SHP77 treated with DMSO at 0.1 percent for 48 hours (cell line): ENCODE data around the gene CLASRP.

Source experiments
- DNase-seq: peaks from one replicate; lab custom pipeline; 2025; lab: John Stamatoyannopoulos, UW

Gene CLASRP

GRCh38 chr19:45059258-45059965, 20.6 kb downstream of the CLASRP start:
- DNase-seq = peak; percentile 46

- no peak for DNase-seq
Measured at GRCh38 chr19:45061965-45062364, 23.1 kb downstream of the CLASRP start.

GRCh38 chr19:45063851-45064801, 25.3 kb downstream of the CLASRP start:
- DNase-seq = no peak

GRCh38 chr19:45066921-45067661, 28.2 kb downstream of the CLASRP start:
- DNase-seq = no peak

GRCh38 chr19:45068041-45068440, 29.2 kb downstream of the CLASRP start:
- no peak for DNase-seq

- DNase-seq = no peak
Measured at GRCh38 chr19:45069056-45069455, 30.2 kb downstream of the CLASRP start.

GRCh38 chr19:45070214-45070613, 31.4 kb downstream of the CLASRP start:
- DNase-seq = no peak

GRCh38 chr19:45070861-45071544, 32.2 kb downstream of the CLASRP start:
- DNase-seq = no peak

- no peak for DNase-seq
Measured at GRCh38 chr19:45071545-45071938, 32.7 kb downstream of the CLASRP start.

GRCh38 chr19:45071969-45072790, 33.3 kb downstream of the CLASRP start:
- DNase-seq = no peak

- DNase-seq = no peak
Measured at GRCh38 chr19:45074744-45075300, 36.0 kb downstream of the CLASRP start.

- no peak for DNase-seq
Measured at GRCh38 chr19:45075301-45076028, 36.6 kb downstream of the CLASRP start.

GRCh38 chr19:45076029-45076850, 37.4 kb downstream of the CLASRP start, which contains the start of gene ZNF296:
Gene ZNF296, minus strand, starts transcription at chr19:45076478. Its CDS starts 105 bp downstream, at chr19:45076373.
- DNase-seq = peak; percentile 54

GRCh38 chr19:45076851-45077730, 38.2 kb downstream of the CLASRP start:
- DNase-seq = no peak

GRCh38 chr19:45078390-45079062, 39.7 kb downstream of the CLASRP start:
- no peak for DNase-seq

GRCh38 chr19:45079063-45079910, 40.4 kb downstream of the CLASRP start, which contains the start of gene GEMIN7:
Gene GEMIN7, plus strand, starts transcription at chr19:45079260. Its CDS starts 10,855 bp downstream, at chr19:45090115.
- peak; percentile 42 for DNase-seq
